Measurements from ENCODE around the gene PLXNC1. TPM values are rescaled to one million over a fixed set of nuclear protein-coding genes. Genes with fewer than 3 reads are reported as not detected.

PLXNC1 gene
- total RNA-seq, 2 donors from 2014 or later: 14.7 to 20.6 TPM

- peaks cover 46 to 65% of the 10 kb centered on the region in 2 donors for H3K4me1 Mint-ChIP-seq (ENCODE audit: low read depth in 2 of 2)
- no peak for DNase-seq (ENCODE audit: low spot score)
- H3K9me3 Mint-ChIP-seq: peaks cover 3% of the 10 kb centered on the region
- H3K27me3 Mint-ChIP-seq: no peaks in the 10 kb centered on the region
- H3K27ac Mint-ChIP-seq: peak overlapping the region; percentile 38 to 62
- peak overlapping the region; percentile 47 for H3K4me3 Mint-ChIP-seq
- ATAC-seq: no peak
- H3K36me3 Mint-ChIP-seq: peaks cover 5% of the 10 kb centered on the region
Measured at GRCh38 chr12:94202245-94203180, 54.1 kb downstream of the PLXNC1 start.

GRCh38 chr12:94203181-94203546 is 54.8 kb downstream of the PLXNC1 start:
- Mint-ChIP-seq H3K27ac (peak overlapping the region; percentile 38 to 62), H3K4me3 (peak overlapping the region; percentile 47), H3K36me3 (peaks cover 5% of the 10 kb centered on the region)

GRCh38 chr12:94203796-94204195 is 55.4 kb downstream of the PLXNC1 start:
- DNase-seq (ENCODE audit: low spot score) (no peak), ATAC-seq (no peak)
- Mint-ChIP-seq H3K36me3 (peaks cover 5% of the 10 kb centered on the region), H3K27me3 (no peaks in the 10 kb centered on the region), H3K4me3 (peak overlapping the region; percentile 88), H3K27ac (peak overlapping the region; percentile 99), H3K9me3 (peaks cover 3% of the 10 kb centered on the region), H3K4me1 (ENCODE audit: low read depth in 2 of 2) (peaks cover 53 to 74% of the 10 kb centered on the region in 2 donors)

More at GRCh38 chr12:94203181-94203546, 54.8 kb downstream of the PLXNC1 start:
- DNase-seq (ENCODE audit: low spot score) (no peak), ATAC-seq (no peak)
- Mint-ChIP-seq H3K4me1 (ENCODE audit: low read depth in 2 of 2) (peaks cover 49 to 71% of the 10 kb centered on the region in 2 donors), H3K27me3 (no peaks in the 10 kb centered on the region), H3K9me3 (peaks cover 3% of the 10 kb centered on the region)

- no peaks in the 10 kb centered on the region for H3K27me3 Mint-ChIP-seq
- H3K36me3 Mint-ChIP-seq: peaks cover 5% of the 10 kb centered on the region
- H3K4me1 Mint-ChIP-seq (ENCODE audit: low read depth in 2 of 2): peaks cover 59 to 79% of the 10 kb centered on the region in 2 donors
- H3K27ac Mint-ChIP-seq: peak overlapping the region; percentile 99
- ATAC-seq (peak; percentile 43 to 47), DNase-seq (ENCODE audit: low spot score) (no peak)
- peak overlapping the region; percentile 88 for H3K4me3 Mint-ChIP-seq
- H3K9me3 Mint-ChIP-seq: peaks cover 3% of the 10 kb centered on the region
Measured at GRCh38 chr12:94204499-94205247, 56.3 kb downstream of the PLXNC1 start.

GRCh38 chr12:94205822-94206221 is 57.4 kb downstream of the PLXNC1 start:
- ATAC-seq: no peak
- no peak for DNase-seq (ENCODE audit: low spot score)
- Mint-ChIP-seq H3K36me3 (peaks cover 5% of the 10 kb centered on the region), H3K4me3 (peak overlapping the region; percentile 88), H3K27ac (peak overlapping the region; percentile 99), H3K27me3 (no peaks in the 10 kb centered on the region), H3K4me1 (ENCODE audit: low read depth in 2 of 2) (peaks cover 60 to 73% of the 10 kb centered on the region in 2 donors), H3K9me3 (peaks cover 3% of the 10 kb centered on the region)

GRCh38 chr12:94206886-94207285 is 58.5 kb downstream of the PLXNC1 start:
- Mint-ChIP-seq H3K36me3 (peaks cover 13% of the 10 kb centered on the region), H3K27ac (peak overlapping the region; percentile 99), H3K4me1 (ENCODE audit: low read depth in 2 of 2) (peaks cover 68 to 79% of the 10 kb centered on the region in 2 donors), H3K4me3 (peak overlapping the region; percentile 88), H3K27me3 (no peaks in the 10 kb centered on the region), H3K9me3 (peaks cover 6% of the 10 kb centered on the region)
- DNase-seq (ENCODE audit: low spot score): no peak
- ATAC-seq: no peak

- Mint-ChIP-seq H3K4me1 (ENCODE audit: low read depth in 2 of 2) (peaks cover 62 to 73% of the 10 kb centered on the region in 2 donors), H3K9me3 (peaks cover 6% of the 10 kb centered on the region)
- ATAC-seq: no peak
Measured at GRCh38 chr12:94207467-94207848, 59.1 kb downstream of the PLXNC1 start.

GRCh38 chr12:94207849-94208621 is 59.7 kb downstream of the PLXNC1 start:
- ATAC-seq: peak; percentile 79 to 86
- H3K4me1 Mint-ChIP-seq (ENCODE audit: low read depth in 2 of 2): peaks cover 56 to 67% of the 10 kb centered on the region in 2 donors
- H3K27me3 Mint-ChIP-seq: no peaks in the 10 kb centered on the region

More at GRCh38 chr12:94207467-94207848, 59.1 kb downstream of the PLXNC1 start:
- peaks cover 14% of the 10 kb centered on the region for H3K36me3 Mint-ChIP-seq
- no peak for DNase-seq (ENCODE audit: low spot score)
- peak overlapping the region; percentile 99 for H3K27ac Mint-ChIP-seq
- no peaks in the 10 kb centered on the region for H3K27me3 Mint-ChIP-seq
- H3K4me3 Mint-ChIP-seq: peak overlapping the region; percentile 88

GRCh38 chr12:94208622-94208966 is 60.2 kb downstream of the PLXNC1 start:
- DNase-seq (ENCODE audit: low spot score): no peak
- peak overlapping the region; percentile 88 for H3K4me3 Mint-ChIP-seq
- no peaks in the 10 kb centered on the region for H3K27me3 Mint-ChIP-seq
- peaks cover 58 to 62% of the 10 kb centered on the region in 2 donors for H3K4me1 Mint-ChIP-seq (ENCODE audit: low read depth in 2 of 2)
- H3K36me3 Mint-ChIP-seq: peaks cover 10% of the 10 kb centered on the region
- ATAC-seq: peak; percentile 52 to 83
- peaks cover 3% of the 10 kb centered on the region for H3K9me3 Mint-ChIP-seq
- H3K27ac Mint-ChIP-seq: peak overlapping the region; percentile 99

More at GRCh38 chr12:94207849-94208621, 59.7 kb downstream of the PLXNC1 start:
- peak overlapping the region; percentile 88 for H3K4me3 Mint-ChIP-seq
- peaks cover 10% of the 10 kb centered on the region for H3K36me3 Mint-ChIP-seq
- DNase-seq (ENCODE audit: low spot score): peak; percentile 69
- H3K27ac Mint-ChIP-seq: peak overlapping the region; percentile 99
- H3K9me3 Mint-ChIP-seq: peaks cover 3% of the 10 kb centered on the region

- DNase-seq (ENCODE audit: low spot score): no peak
- Mint-ChIP-seq H3K4me3 (peak overlapping the region; percentile 88), H3K27me3 (no peaks in the 10 kb centered on the region), H3K9me3 (peaks cover 3% of the 10 kb centered on the region), H3K27ac (peak overlapping the region; percentile 99), H3K4me1 (ENCODE audit: low read depth in 2 of 2) (peaks cover 55% of the 10 kb centered on the region in 2 donors), H3K36me3 (peaks cover 10% of the 10 kb centered on the region)
- no peak for ATAC-seq
Measured at GRCh38 chr12:94209240-94209639, 60.9 kb downstream of the PLXNC1 start.

- H3K27ac Mint-ChIP-seq: peak overlapping the region in 1 of 2 donors; percentile 35
- ATAC-seq (no peak), DNase-seq (ENCODE audit: low spot score) (no peak)
- peaks cover 10% of the 10 kb centered on the region for H3K36me3 Mint-ChIP-seq
- H3K27me3 Mint-ChIP-seq: no peaks in the 10 kb centered on the region
- peak overlapping the region; percentile 9 for H3K4me3 Mint-ChIP-seq
- peaks cover 38 to 43% of the 10 kb centered on the region in 2 donors for H3K4me1 Mint-ChIP-seq (ENCODE audit: low read depth in 2 of 2)
- peaks cover 3% of the 10 kb centered on the region for H3K9me3 Mint-ChIP-seq
Measured at GRCh38 chr12:94211021-94211420, 62.6 kb downstream of the PLXNC1 start.

- Mint-ChIP-seq H3K4me1 (ENCODE audit: low read depth in 2 of 2) (peaks cover 5 to 6% of the 10 kb centered on the region in 2 donors), H3K4me3 (no peak overlapping the region), H3K27ac (no peak overlapping the region), H3K9me3 (no peaks in the 10 kb centered on the region), H3K36me3 (peaks cover 17% of the 10 kb centered on the region), H3K27me3 (no peaks in the 10 kb centered on the region)
- no peak for ATAC-seq
- no peak for DNase-seq (ENCODE audit: low spot score)
Measured at GRCh38 chr12:94218233-94218632, 69.9 kb downstream of the PLXNC1 start.

- Mint-ChIP-seq H3K36me3 (peaks cover 17% of the 10 kb centered on the region), H3K4me3 (no peak overlapping the region), H3K27me3 (no peaks in the 10 kb centered on the region), H3K9me3 (no peaks in the 10 kb centered on the region), H3K4me1 (ENCODE audit: low read depth in 2 of 2) (peaks cover 5% of the 10 kb centered on the region in 2 donors), H3K27ac (no peak overlapping the region)
- DNase-seq (ENCODE audit: low spot score) (no peak), ATAC-seq (no peak)
Measured at GRCh38 chr12:94219622-94220302, 71.4 kb downstream of the PLXNC1 start.

Data from natural killer cell treated with Interleukin-12 subunit alpha and Interleukin-12 subunit beta and Interleukin-15 and Interleukin-18, amount 100 ng/mL, for 72 hours (primary cell).